ENCODE measurements around the gene HAPLN1. TPM values are rescaled to one million over a fixed set of nuclear protein-coding genes. Genes with fewer than 3 reads are reported as not detected.

HAPLN1 gene
- total RNA-seq, 6 experiments from 2014 or later = 0.16 TPM; not detected in 5

Small RNA genes lying within 50 kb of the gene (small RNA-seq; reads per million reads assigned to genes)
- gene RN7SKP295 = 0 reads per million in 2 experiments
- gene RNU6-620P = 0 reads per million in 2 experiments

Other genes with a start within 250 kb of the HAPLN1 start
- 10 to 100 TPM in 2 of 6 experiments, 1 to 10 TPM in 4; 3.8 to 13.8 (median 6.0) TPM for gene VCAN, start 249.1 kb downstream of the HAPLN1 start, total RNA-seq

All from right lobe of liver (tissue), 5 donors.